Putamen (tissue), 1 donor: ENCODE data around the gene MPV17L2.

Experiments used
- DNase-seq: peaks from one replicate; pipeline ENCODE4 v3.0.0-alpha.2; 2016; ENCODE audit warnings: low spot score

Gene MPV17L2

GRCh38 chr19:18218600-18218999 lies 25.6 kb downstream of the MPV17L2 start:
- DNase-seq: no peak

- no peak for DNase-seq
Observed at GRCh38 chr19:18219911-18220631, 27.1 kb downstream of the MPV17L2 start.

GRCh38 chr19:18220632-18221275 lies 27.7 kb downstream of the MPV17L2 start:
- DNase-seq: no peak

- DNase-seq: no peak
Observed at GRCh38 chr19:18221815-18222725, 29.1 kb downstream of the MPV17L2 start.

GRCh38 chr19:18223860-18224524 lies 31.0 kb downstream of the MPV17L2 start:
- no peak for DNase-seq

- peak; percentile 88 for DNase-seq
Observed at GRCh38 chr19:18224525-18225354, 31.7 kb downstream of the MPV17L2 start.

GRCh38 chr19:18225355-18225701 lies 32.3 kb downstream of the MPV17L2 start:
- DNase-seq: no peak

- no peak for DNase-seq
Observed at GRCh38 chr19:18225702-18226468, 32.9 kb downstream of the MPV17L2 start, which contains the start of gene PDE4C. Gene PDE4C, minus strand, starts transcription at chr19:18226438. Its CDS starts 23 bp downstream, at chr19:18226415.

- no peak for DNase-seq
Observed at GRCh38 chr19:18226956-18227780, 34.1 kb downstream of the MPV17L2 start.

GRCh38 chr19:18227781-18228271 lies 34.8 kb downstream of the MPV17L2 start:
- DNase-seq: no peak

- DNase-seq: no peak
Observed at GRCh38 chr19:18229474-18229873, 36.5 kb downstream of the MPV17L2 start.

- DNase-seq: no peak
Observed at GRCh38 chr19:18229915-18230314, 36.9 kb downstream of the MPV17L2 start.

GRCh38 chr19:18230941-18231734 lies 38.1 kb downstream of the MPV17L2 start:
- no peak for DNase-seq

GRCh38 chr19:18231775-18232174 lies 38.8 kb downstream of the MPV17L2 start:
- no peak for DNase-seq

GRCh38 chr19:18232540-18233223 lies 39.7 kb downstream of the MPV17L2 start:
- DNase-seq: no peak

- no peak for DNase-seq
Observed at GRCh38 chr19:18233224-18233825, 40.3 kb downstream of the MPV17L2 start.

GRCh38 chr19:18234194-18234593 lies 41.2 kb downstream of the MPV17L2 start:
- no peak for DNase-seq
